A172 (cell line): Measurements from ENCODE around the gene BET1L. TPM values are rescaled to one million over a fixed set of nuclear protein-coding genes. Genes with fewer than 3 reads are reported as not detected.
"Not testable (repeated sequence)": the region's sequence is repeated elsewhere in the genome, so short reads cannot be mapped to it uniquely, and the experiment has no call there.

ENCODE experiments used
- DNase-seq: peaks from one replicate; pipeline ENCODE4 v3.0.0-alpha.2; 2015; ENCODE audit warnings: low spot score
- total RNA-seq: library from RNA; depleted of rRNA; stranded (reverse); fragments of >200 nt; shearing (Covaris generic); gene quantifications from 2 replicates; pipeline ENCODE4 v1.2.3, GENCODE V29; 2014; rRNA removed

The BET1L gene
- total RNA-seq, 1 experiment from 2014 or later: 29.8 TPM

DNA sequence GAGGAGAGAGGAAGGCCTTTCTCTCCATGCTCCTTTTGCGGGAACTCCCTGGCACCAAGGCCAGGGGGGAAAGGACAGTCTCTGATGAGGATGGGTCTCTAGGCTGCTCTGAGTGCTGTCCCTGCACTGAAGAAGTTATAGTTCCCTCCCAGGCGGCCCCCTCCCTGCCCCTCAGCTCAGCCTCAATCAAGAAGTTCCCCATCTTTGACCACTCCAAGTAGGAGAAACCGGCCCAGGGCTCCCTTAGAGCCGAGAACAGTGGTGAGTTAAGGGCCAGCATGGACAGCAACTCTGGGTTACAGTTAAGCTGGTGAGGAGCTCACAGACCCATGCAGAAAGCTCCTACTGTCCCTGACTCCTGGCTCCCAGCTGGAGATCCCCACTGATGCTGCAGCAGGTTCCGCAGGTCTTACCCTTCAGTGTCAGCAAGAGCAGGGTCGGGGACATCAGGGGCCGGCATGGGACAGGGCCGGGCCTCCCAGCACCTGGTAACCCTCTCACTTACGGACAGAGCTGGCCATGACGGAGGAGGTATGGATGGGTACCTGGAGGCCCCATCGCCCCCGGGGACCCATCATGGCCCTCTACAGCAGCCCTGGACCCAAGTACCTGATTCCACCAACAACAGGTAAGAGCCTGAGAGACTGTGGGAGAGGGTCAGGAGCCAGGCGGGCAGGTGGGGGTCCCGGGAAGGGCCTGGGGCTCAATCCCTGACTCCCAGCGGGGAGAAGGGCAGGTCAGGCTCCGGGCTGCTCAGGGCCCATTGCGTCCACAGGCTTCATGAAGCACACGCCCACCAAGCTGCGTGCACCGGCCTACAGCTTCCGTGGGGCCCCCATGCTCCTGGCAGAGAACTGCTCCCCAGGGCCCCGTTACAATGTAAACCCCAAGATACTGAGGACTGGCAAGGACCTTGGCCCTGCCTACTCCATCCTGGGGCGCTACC lies 10.1 kb downstream of the BET1L start:
- DNase-seq: no peak

DNA sequence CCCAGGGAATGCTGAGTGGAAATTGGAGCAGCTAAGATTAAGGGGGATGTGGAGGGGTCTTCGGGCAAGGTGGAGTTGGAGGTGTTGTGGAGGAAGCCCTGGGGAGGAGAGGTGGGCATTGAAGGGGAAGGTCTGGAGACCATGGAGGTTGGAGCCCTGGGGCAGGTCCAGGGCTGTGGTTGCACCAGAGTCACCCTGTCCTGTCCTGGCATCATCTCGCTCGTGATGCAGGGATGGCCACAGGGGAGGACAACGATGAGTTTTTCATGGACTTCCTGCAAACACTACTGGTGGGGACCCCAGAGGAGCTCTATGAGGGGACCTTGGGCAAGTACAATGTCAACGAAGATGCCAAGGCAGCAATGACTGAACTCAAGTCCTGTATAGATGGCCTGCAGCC lies 13.7 kb downstream of the BET1L start:
- DNase-seq: not testable (repeated sequence)

DNA sequence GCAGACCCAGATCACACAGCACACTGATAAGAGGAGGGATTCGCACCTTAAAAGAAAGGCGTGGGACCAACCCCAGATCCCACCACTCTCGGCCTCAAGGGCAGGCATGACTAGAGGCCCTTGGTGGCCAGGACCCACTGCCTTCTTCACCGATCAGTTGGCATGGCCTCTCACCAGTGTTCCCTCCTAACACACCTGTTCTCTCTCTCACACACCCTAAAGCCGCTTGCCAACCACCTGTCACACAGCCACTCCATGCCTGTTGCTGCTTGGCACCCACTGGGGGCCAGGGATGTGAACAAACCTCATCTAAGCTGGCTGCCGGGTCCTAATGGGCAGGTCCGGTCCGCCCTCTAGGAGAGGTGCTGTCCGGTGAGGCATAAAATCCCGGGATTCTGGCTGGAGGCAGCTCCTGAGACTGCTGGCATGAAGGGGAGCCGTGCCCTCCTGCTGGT lies 14.5 kb downstream of the BET1L start, which contains the start of gene SCGB1C1:
SCGB1C1 (plus strand) TSS at position 405 of the 455 bp plus-strand sequence; CDS start at position 427, 22 bp downstream.
- not testable (repeated sequence) for DNase-seq

DNA sequence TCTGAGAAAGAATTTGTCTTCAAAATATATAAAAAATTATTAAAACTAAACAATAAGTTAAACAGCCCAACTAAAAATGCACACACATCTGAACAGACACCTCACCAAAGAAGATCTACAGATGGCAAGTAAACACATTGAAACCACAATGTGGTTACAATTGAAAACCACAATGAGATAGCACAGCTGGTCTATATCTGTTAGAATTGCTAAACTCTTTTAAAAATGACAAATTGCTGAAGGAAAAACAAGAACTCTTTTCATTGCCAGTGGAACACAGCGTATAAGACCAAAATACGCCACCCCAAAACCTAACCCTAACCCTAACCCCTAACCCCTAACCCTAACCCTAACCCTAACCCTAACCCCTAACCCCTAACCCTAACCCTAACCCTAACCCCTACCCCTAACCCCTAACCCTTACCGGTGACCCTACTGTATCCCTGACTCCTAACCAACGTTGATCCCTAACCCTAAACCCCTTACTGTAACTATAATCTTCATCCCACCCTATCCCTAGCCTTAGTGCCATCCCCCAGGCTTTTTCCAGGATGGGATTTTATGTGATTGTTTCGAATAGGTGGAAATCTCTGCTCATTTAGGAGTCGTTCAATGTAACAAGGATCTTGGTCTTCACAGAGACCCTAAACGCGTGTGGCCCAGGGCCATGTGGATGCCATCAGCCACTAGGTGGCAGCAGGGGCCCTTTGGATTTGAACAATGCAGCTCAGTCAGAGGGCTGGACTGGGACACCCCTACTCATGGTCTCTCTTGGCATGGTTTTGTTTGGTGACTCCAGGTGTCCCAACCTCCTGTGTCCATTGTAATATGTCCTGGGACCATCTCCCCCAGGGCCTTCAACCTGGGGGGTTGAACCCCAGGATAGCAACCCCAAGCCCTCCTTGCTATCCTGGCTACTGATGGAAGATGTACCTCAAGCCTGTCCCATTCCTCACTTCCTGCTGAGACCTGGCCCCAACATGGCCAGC lies 15.4 kb downstream of the BET1L start:
- DNase-seq: not testable (repeated sequence)

DNA sequence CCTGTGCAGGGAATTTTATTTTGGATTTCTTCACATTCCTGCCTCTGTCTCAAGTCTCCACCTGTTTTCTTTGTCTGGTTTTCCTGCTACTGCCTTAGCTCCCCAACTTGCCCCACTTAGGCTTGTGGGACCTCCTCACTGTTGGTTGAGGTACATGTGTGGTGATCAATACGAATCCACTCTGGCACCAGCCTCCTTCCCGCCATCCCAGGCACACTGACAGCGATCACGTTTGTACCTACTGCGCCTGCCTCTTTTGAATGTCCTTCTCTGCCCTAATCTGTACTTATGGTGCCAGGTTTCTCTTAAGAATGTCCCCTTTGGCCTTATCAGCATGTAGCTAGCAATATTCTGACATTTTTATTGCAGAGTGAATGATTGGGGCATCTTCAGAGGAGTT lies 16.7 kb downstream of the BET1L start:
- not testable (repeated sequence) for DNase-seq

DNA sequence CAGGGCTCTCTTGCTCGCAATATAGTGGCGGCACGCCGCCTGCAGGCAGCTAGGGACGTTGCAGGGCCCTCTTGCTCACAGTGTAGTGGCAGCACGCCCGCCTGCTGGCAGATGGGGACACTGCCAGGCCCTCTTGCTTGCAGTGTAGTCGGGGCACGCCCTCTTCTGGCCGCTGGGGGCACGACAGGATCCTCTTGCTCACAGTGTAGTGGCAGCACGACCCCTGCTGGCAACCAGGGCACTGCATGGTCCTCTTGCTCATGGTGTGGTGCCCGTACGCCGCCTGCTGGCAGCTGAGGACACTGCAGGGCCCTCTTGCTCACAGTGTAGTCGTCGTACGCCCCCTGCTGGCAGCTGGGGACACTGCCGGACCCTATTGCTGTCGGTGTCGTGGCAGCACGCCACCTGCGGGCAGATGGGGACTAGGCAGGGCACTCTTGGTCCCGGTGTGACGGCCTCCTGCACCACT lies 17.3 kb downstream of the BET1L start:
- not testable (repeated sequence) for DNase-seq

DNA sequence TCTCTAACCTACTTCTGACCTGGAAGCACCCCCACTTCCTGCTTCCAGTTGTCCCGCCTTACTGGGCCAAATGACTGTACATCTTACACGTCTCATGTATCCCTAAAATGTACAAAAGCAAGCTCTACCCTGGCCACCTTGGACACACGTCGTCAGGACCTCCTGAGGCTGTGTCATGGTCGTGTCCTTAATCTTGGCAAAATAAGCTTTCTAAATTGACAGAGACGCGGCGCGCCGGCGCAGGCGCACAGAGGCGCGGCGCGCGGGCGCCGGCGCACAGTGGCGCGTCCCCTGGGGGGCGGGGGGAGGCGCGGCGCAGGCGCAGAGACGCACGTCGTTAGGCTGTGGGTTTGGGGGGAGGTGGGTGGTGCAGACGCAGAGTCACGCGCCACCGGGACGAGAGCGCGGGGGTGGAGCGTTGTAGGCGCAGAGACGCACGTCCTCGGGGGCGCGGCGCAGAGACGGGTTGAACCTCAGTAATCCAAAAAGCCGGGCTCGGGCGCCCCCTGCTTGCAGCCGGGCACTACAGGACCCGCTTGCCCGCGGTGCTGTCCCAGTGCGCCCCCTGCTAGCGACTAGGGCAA lies 17.9 kb downstream of the BET1L start:
- not testable (repeated sequence) for DNase-seq

DNA sequence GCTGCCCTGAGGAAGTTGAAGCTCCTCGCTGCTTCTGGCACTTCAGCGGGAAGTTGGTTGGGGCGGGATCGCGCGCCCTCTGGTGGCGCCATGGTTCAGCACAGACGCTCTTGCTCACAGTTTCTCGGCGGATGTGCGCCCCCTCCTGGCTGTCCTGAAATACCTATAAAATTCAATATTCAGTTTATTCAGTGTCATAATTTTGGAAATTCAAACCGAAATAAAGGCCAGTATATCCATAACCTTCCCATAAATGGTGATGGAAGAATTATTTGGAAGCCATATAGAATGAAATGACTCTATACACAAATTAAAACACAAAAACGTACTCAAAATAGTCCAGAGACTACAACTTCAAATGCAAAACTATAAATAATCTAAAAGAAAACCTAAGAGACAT lies 27.0 kb downstream of the BET1L start:
- not testable (repeated sequence) for DNase-seq

Other genes starting within 250 kb of the BET1L start
- gene SCGB1C1, start 14.3 kb downstream of the BET1L start, total RNA-seq: not detected in 2 replicates
- gene RIC8A, start 309 bp upstream of the BET1L start, total RNA-seq: 276 and 287 TPM in 2 replicates
- gene SIRT3, start 28.9 kb upstream of the BET1L start, total RNA-seq: 17.5 and 19.7 TPM in 2 replicates
- gene PSMD13, start 29.6 kb upstream of the BET1L start, total RNA-seq: 279 and 376 TPM in 2 replicates
- not detected in 2 replicates for gene NLRP6, start 71.0 kb upstream of the BET1L start, total RNA-seq
- gene PGGHG, start 81.7 kb upstream of the BET1L start, total RNA-seq: 13.0 and 14.2 TPM in 2 replicates
- not detected in 2 replicates for gene IFITM5, start 92.1 kb upstream of the BET1L start, total RNA-seq
- gene IFITM2, start 100.4 kb upstream of the BET1L start, total RNA-seq: 17.6 and 22.6 TPM in 2 replicates
- gene IFITM1, start 106.6 kb upstream of the BET1L start, total RNA-seq: 3.1 and 4.5 TPM in 2 replicates
- 63.1 and 73.6 TPM in 2 replicates for gene IFITM3, start 113.5 kb upstream of the BET1L start, total RNA-seq
- gene B4GALNT4, start 162.1 kb upstream of the BET1L start, total RNA-seq: 27.9 and 40.8 TPM in 2 replicates
- 39.8 and 44.0 TPM in 2 replicates for gene PKP3, start 186.8 kb upstream of the BET1L start, total RNA-seq
- 3.8 and 3.9 TPM in 2 replicates for gene SIGIRR, start 207.6 kb upstream of the BET1L start, total RNA-seq
- 0.19 TPM in 1 of 2 replicates, not detected in the other for gene ANO9, start 234.6 kb upstream of the BET1L start, total RNA-seq
- 29.7 and 30.4 TPM in 2 replicates for gene PTDSS2, start 242.9 kb upstream of the BET1L start, total RNA-seq